H1 (cell line): ENCODE results near the gene TMC4. TPM values are rescaled to one million over a fixed set of nuclear protein-coding genes. Genes with fewer than 3 reads are reported as not detected.

Experiments
- ASH2L ChIP-seq: fragments of 200-600, 300-600 bp; sonication (generic); IDR thresholded peaks from one replicate; pipeline ENCODE4 v1.7.1; 2017; ENCODE audit warnings: low read length
- ATF2 ChIP-seq: IDR thresholded peaks from 2 replicates; pipeline ENCODE4 v1.6.1; 2012; ENCODE audit warnings: low read length, inconsistent platforms
- CREB1 ChIP-seq: IDR thresholded peaks from 2 replicates; pipeline ENCODE4 v1.6.1; 2012; ENCODE audit warnings: inconsistent platforms
- EGR1 ChIP-seq: IDR thresholded peaks from 2 replicates; pipeline ENCODE4 v1.6.1; 2011; ENCODE audit warnings: low read depth, low read length, borderline replicate concordance
- NRF1 ChIP-seq: IDR thresholded peaks from 2 replicates; pipeline ENCODE4 v1.6.1; 2011; ENCODE audit warnings: mild to moderate bottlenecking, low read depth, low read length, improper control_type of control experiment
- POLR2A ChIP-seq, 2 experiments: IDR thresholded peaks; 1 replicate in 1 of 2; 2 replicates in 1 of 2; pipeline ENCODE4 v1.6.1; 2011; ENCODE audit warnings: low read depth in 2 of 2, low read length in 2 of 2, mild to moderate bottlenecking in 2 of 2; ENCODE audit errors: control extremely low read depth in 1 of 2
- POLR2AphosphoS5 ChIP-seq: IDR thresholded peaks from 2 replicates; pipeline ENCODE4 v1.6.1; 2011; ENCODE audit warnings: low read depth, low read length
- SIN3A ChIP-seq, 2 experiments: IDR thresholded peaks in 1 of 2; conservative IDR thresholded peaks in 1 of 2; 2 replicates each; pipeline ENCODE4 v1.6.1; 2011 to 2012; ENCODE audit warnings: low read length in 2 of 2, improper control_type of control experiment in 1 of 2, low read depth in 1 of 2, mild to moderate bottlenecking in 1 of 2
- SP1 ChIP-seq: IDR thresholded peaks from 2 replicates; pipeline ENCODE4 v1.6.1; 2011; ENCODE audit warnings: low read depth, low read length
- SP4 ChIP-seq: IDR thresholded peaks from 2 replicates; pipeline ENCODE4 v1.6.1; 2012; ENCODE audit warnings: low read length, inconsistent platforms
- polyA plus RNA-seq, 7 experiments: library from polyadenylated mRNA; depleted of rRNA in 3 of 7; stranded (reverse) in 5 of 7; unstranded in 2 of 7; fragments of >200 nt in 5 of 7; fragments of 200-250 nt in 2 of 7; gene quantifications; 1 replicate in 5 of 7; 2 replicates in 1 of 7; 4 replicates in 1 of 7; pipeline versions ENCODE4 v1.2.1 to v1.2.3, GENCODE V29; 2011 to 2013; ENCODE audit warnings: missing spikeins in 2 of 7, mixed read lengths in 2 of 7
- total RNA-seq: library from RNA; stranded (reverse); fragmentation: NEBNext Ultra II Directional; extraction: Animal tissue kit (Norgen Biotek cat#: 25700); gene quantifications from 2 replicates; pipeline ENCODE4 v1.2.1, GENCODE V29; 2021

The TMC4 gene
- total and polyA plus RNA-seq, 2 of the 8 experiments (the other 6 are each of a cell fraction or from before 2014, with no cell fraction given), result 5.5 to 6.3 TPM

GRCh38 chr19:54189735-54190502 lies 17.0 kb upstream of the TMC4 start (continued):
- 0 out of 2 replicates have a peak, but pooled peaks have one; percentile 38 for TF ChIP-seq ATF2
- peak; percentile 85 for TF ChIP-seq CREB1
- TF ChIP-seq NRF1, result peak; percentile 16; the same call in 1 of the 2 replicates
- TF ChIP-seq ASH2L, result peak; percentile 38
- peak; percentile 73 to 79; a peak in 2 of 3 replicates for TF ChIP-seq POLR2A (IDR thresholded peaks at IDR 0.05; ENCODE audit: control extremely low read depth in 1 of 2, low read depth in 2 of 2, low read length in 2 of 2)
- peak in 1 of 2 experiments; percentile 41; a peak in 1 of 4 replicates for TF ChIP-seq SIN3A (conservative IDR thresholded peaks at IDR 0.05 in 1 of 2, IDR thresholded peaks at IDR 0.05 in 1 of 2; ENCODE audit: low read depth in 1 of 2, low read length in 2 of 2)
- TF ChIP-seq SP4, result peak; percentile 94
- peak; percentile 95 for TF ChIP-seq POLR2AphosphoS5
- TF ChIP-seq SP1, result peak; percentile 23; the same call in 1 of the 2 replicates
- TF ChIP-seq EGR1, result no peak
